Keratinocyte (primary cell): Measurements from ENCODE around the gene HOXA6.

Experiments used
- EZH2 ChIP-seq: IDR thresholded peaks from one replicate; pipeline ENCODE4 v1.6.1; 2012; ENCODE audit warnings: inconsistent platforms, mild to moderate bottlenecking, low read length, moderate library complexity
- TF ChIP-seq, protein P1 (sequence below), 3 experiments: IDR thresholded peaks in 1 of 3; conservative IDR thresholded peaks in 1 of 3; optimal IDR thresholded peaks in 1 of 3; 2 replicates in 2 of 3; 3 replicates in 1 of 3; pipeline versions ENCODE3 to v1.5.1; 2011; ENCODE audit warnings: low read length in 3 of 3, mild to moderate bottlenecking in 3 of 3, moderate library complexity in 2 of 3, control low read depth in 1 of 3, inconsistent platforms in 1 of 3; ENCODE audit not compliant: insufficient read depth in 2 of 3; ENCODE audit errors: extremely low read depth in 1 of 3

DNA sequence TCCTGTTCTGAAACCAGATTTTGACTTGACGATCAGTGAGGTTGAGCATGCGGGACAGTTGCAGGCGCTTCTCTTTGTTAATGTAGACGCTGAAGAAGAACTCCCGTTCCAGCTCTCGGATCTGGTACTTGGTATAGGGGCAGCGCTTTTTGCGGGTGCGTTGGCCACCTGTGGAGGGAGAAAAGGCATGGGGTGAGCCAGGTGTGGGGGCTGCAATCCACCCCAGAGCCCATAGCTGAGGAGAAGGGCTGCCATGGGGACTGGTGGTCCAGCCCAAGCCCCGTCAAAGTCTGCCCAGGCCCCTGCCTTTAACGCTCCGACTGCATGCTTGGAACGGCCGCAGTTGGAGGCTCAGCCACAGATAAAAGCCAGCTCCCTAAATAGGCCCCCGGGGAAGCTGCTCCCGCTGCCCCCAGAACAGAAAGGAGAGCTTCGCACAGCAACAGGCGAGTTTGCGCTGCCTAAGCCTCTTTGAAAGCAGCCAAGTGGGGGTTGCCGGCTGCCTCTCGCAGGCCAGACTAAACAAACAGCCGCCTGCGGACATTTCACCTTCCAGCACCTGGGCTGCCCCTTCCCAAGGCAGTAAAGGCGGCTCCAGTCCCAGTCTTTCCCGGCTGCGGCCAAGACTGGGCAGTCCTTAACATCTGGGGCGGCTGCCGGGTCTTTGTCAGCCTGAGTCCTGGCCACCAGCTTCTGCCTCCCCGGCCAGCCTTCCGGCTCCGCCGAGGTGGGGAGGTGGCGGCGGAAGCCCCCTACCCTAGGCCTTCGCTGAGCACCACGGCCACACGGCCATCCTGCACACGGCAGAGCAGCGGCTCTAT, 35.5 kb upstream of the HOXA6 start:
- TF ChIP-seq, protein P1, sequence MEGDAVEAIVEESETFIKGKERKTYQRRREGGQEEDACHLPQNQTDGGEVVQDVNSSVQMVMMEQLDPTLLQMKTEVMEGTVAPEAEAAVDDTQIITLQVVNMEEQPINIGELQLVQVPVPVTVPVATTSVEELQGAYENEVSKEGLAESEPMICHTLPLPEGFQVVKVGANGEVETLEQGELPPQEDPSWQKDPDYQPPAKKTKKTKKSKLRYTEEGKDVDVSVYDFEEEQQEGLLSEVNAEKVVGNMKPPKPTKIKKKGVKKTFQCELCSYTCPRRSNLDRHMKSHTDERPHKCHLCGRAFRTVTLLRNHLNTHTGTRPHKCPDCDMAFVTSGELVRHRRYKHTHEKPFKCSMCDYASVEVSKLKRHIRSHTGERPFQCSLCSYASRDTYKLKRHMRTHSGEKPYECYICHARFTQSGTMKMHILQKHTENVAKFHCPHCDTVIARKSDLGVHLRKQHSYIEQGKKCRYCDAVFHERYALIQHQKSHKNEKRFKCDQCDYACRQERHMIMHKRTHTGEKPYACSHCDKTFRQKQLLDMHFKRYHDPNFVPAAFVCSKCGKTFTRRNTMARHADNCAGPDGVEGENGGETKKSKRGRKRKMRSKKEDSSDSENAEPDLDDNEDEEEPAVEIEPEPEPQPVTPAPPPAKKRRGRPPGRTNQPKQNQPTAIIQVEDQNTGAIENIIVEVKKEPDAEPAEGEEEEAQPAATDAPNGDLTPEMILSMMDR (optimal IDR thresholded peaks at IDR 0.05 in 1 of 3, IDR thresholded peaks at IDR 0.05 in 1 of 3, conservative IDR thresholded peaks at IDR 0.05 in 1 of 3; ENCODE audit: extremely low read depth in 1 of 3, insufficient read depth in 2 of 3, low read length in 3 of 3) = no peak
- TF ChIP-seq EZH2 = no peak
